IMR-90 (cell line): ENCODE data around the gene COLEC12. TPM values are rescaled to one million over a fixed set of nuclear protein-coding genes. Genes with fewer than 3 reads are reported as not detected.

Source experiments
- ATAC-seq: fragments of 200-7000 bp; cut with Tn5 transposase; 2 replicates; pipeline ENCODE4 v1.9.1; 2020; ENCODE audit warnings: low read depth, mild to moderate bottlenecking, moderate library complexity
- BruUV-seq: library from RNA; stranded (reverse); fragments of 400-500 nt; replicated peaks from 2 replicates; lab custom pipeline; 2021; lab: Mats Ljungman, UMichigan
- CTCF ChIA-PET: fragments of 300-600 bp; formaldehyde crosslinking; extraction: SDS; loops from one replicate; lab custom pipeline; 2021; ENCODE audit warnings: antibody characterized with exemption; lab: Yijun Ruan, JAX
- POLR2A ChIA-PET: fragments of 300-600 bp; sonication (Branson Sonifier 250); formaldehyde crosslinking; loops from one replicate; lab custom pipeline; 2022; ENCODE audit warnings: antibody characterized with exemption; ENCODE audit not compliant: unreplicated experiment; lab: Charles Lee
- DNase-seq: peaks from one replicate; pipeline ENCODE4 v3.0.0; 2013
- H2AFZ ChIP-seq: replicated peaks from 2 replicates; pipeline ENCODE3; 2013; ENCODE audit warnings: low read length, mild to moderate bottlenecking; ENCODE audit not compliant: poor library complexity
- H2AK5ac ChIP-seq: 2 replicates; pipeline ENCODE4 v1.6.1; 2013; ENCODE audit warnings: low read depth, low read length, inconsistent platforms
- H2AK9ac ChIP-seq: replicated peaks from 2 replicates; pipeline ENCODE3; 2013; ENCODE audit warnings: mild to moderate bottlenecking, low read depth, low read length, moderate library complexity; ENCODE audit not compliant: poor library complexity
- H2BK120ac ChIP-seq: 2 replicates; pipeline ENCODE4 v1.6.1; 2013; ENCODE audit warnings: low read depth, low read length, inconsistent platforms
- H2BK15ac ChIP-seq: 3 replicates; pipeline ENCODE4 v1.6.1; 2013; ENCODE audit warnings: low read depth, low read length, inconsistent platforms
- H2BK20ac ChIP-seq: 2 replicates; pipeline ENCODE4 v1.6.1; 2013; ENCODE audit warnings: low read depth, mild to moderate bottlenecking, inconsistent platforms, low read length, moderate library complexity
- H2BK5ac ChIP-seq: 2 replicates; pipeline ENCODE4 v1.6.1; 2013; ENCODE audit warnings: mild to moderate bottlenecking, low read depth, low read length, inconsistent platforms; ENCODE audit not compliant: poor library complexity, severe bottlenecking
- H3K14ac ChIP-seq: replicated peaks from 2 replicates; pipeline ENCODE4 v1.6.1; 2013; ENCODE audit warnings: low read depth, low read length, inconsistent platforms
- H3K18ac ChIP-seq: 2 replicates; pipeline ENCODE4 v1.6.1; 2013; ENCODE audit warnings: low read depth, low read length, control low read depth
- H3K23ac ChIP-seq: 2 replicates; pipeline ENCODE4 v1.6.1; 2013; ENCODE audit warnings: low read depth, low read length, inconsistent platforms
- H3K27ac ChIP-seq: 2 replicates; pipeline ENCODE4 v1.5.1; 2013; ENCODE audit warnings: mild to moderate bottlenecking, control low read depth, low read length; ENCODE audit not compliant: insufficient read depth
- H3K27me3 ChIP-seq: 2 replicates; pipeline ENCODE4 v1.6.1; 2013; ENCODE audit warnings: low read length; ENCODE audit not compliant: control insufficient read depth, insufficient read depth
- H3K36me3 ChIP-seq: 2 replicates; pipeline ENCODE4 v1.6.1; 2013; ENCODE audit warnings: low read length, mixed read lengths; ENCODE audit not compliant: control insufficient read depth, insufficient read depth
- H3K4ac ChIP-seq: 2 replicates; pipeline ENCODE4 v1.6.1; 2013; ENCODE audit warnings: low read depth, low read length, inconsistent platforms
- H3K4me1 ChIP-seq: 2 replicates; pipeline ENCODE4 v1.6.1; 2013; ENCODE audit warnings: low read length, mixed read lengths; ENCODE audit not compliant: control insufficient read depth, insufficient read depth
- H3K4me2 ChIP-seq: 2 replicates; pipeline ENCODE4 v1.6.1; 2013; ENCODE audit warnings: low read depth, mild to moderate bottlenecking, control low read depth, low read length, moderate library complexity
- H3K4me3 ChIP-seq: 2 replicates; pipeline ENCODE4 v1.5.1; 2013; ENCODE audit warnings: low read depth, mild to moderate bottlenecking, control low read depth, low read length, moderate library complexity; ENCODE audit not compliant: insufficient read depth
- H3K56ac ChIP-seq: 2 replicates; pipeline ENCODE4 v1.6.1; 2013; ENCODE audit warnings: low read length, inconsistent platforms; ENCODE audit not compliant: insufficient read depth; ENCODE audit errors: extremely low read depth
- H3K79me1 ChIP-seq, 2 experiments: 2 replicates each; pipeline ENCODE4 v1.6.1; 2013; ENCODE audit warnings: low read length in 2 of 2, inconsistent platforms in 1 of 2, low read depth in 1 of 2
- H3K9ac ChIP-seq: 2 replicates; pipeline ENCODE4 v1.6.1; 2013; ENCODE audit warnings: low read depth, low read length, control low read depth
- H3K9me1 ChIP-seq: 2 replicates; pipeline ENCODE4 v1.6.1; 2013; ENCODE audit warnings: low read length, inconsistent platforms; ENCODE audit not compliant: insufficient read depth
- H3K9me3 ChIP-seq: 2 replicates; pipeline ENCODE4 v1.6.1; 2013; ENCODE audit warnings: low read length; ENCODE audit not compliant: control insufficient read depth, insufficient read depth
- H4K20me1 ChIP-seq: 2 replicates; pipeline ENCODE4 v1.6.1; 2013; ENCODE audit warnings: low read length, inconsistent platforms; ENCODE audit not compliant: insufficient read depth
- H4K5ac ChIP-seq: 2 replicates; pipeline ENCODE4 v1.6.1; 2013; ENCODE audit warnings: mild to moderate bottlenecking, low read depth, low read length, control low read depth
- H4K8ac ChIP-seq, 2 experiments: 2 replicates each; pipeline ENCODE4 v1.6.1; 2013; ENCODE audit warnings: low read depth in 2 of 2, low read length in 2 of 2, control low read depth in 1 of 2, inconsistent platforms in 1 of 2
- H4K91ac ChIP-seq: 2 replicates; pipeline ENCODE4 v1.6.1; 2013; ENCODE audit warnings: low read depth, low read length, inconsistent platforms; ENCODE audit not compliant: insufficient read depth
- SMC3 ChIP-seq: fragments of 150-350 bp; IDR thresholded peaks from 2 replicates; pipeline ENCODE4 v1.6.1; 2016; ENCODE audit warnings: low read depth, mild to moderate bottlenecking, antibody characterized with exemption, low read length, moderate library complexity
- WGBS, 2 experiments: methylation state at CpG; one replicate each; pipeline versions ENCODE4 v1.1.5 to v1.1.7; 2013; ENCODE audit warnings: missing lambda C conversion rate in 2 of 2; ENCODE audit not compliant: insufficient read length in 1 of 2; ENCODE audit errors: extremely low coverage in 2 of 2; 5-methylcytosine and 5-hydroxymethylcytosine counted together
- dilution Hi-C: fragments of 300-500 bp; cut with HindIII; formaldehyde crosslinking; loops from one replicate; pipeline ENCODE4 v1.14.3; 2018; ENCODE audit warnings: low sequenced_read_pairs; ENCODE audit not compliant: unreplicated experiment
- in situ Hi-C: fragments of 300-500 bp; cut with MboI; formaldehyde crosslinking; loops from 3 replicates; pipeline ENCODE4 v1.14.3; 2019; ENCODE audit warnings: low sequenced_read_pairs, inconsistent platforms, mixed read lengths
- intact Hi-C: fragments of 100-400 bp; cut with micrococcal nuclease; formaldehyde crosslinking; loops from 2 replicates; pipeline ENCODE4 v1.10.0; 2022
- polyA plus RNA-seq, 3 experiments: library from polyadenylated mRNA; depleted of rRNA; stranded (reverse); fragments of >200 nt; gene quantifications; 2 replicates each; pipeline ENCODE4 v1.2.3, GENCODE V29; 2012; ENCODE audit warnings: low replicate concordance in 1 of 3
- total RNA-seq: library from RNA; depleted of rRNA; stranded (reverse); fragments of >200 nt; gene quantifications from 2 replicates; pipeline ENCODE4 v1.2.3, GENCODE V29; 2012

Gene COLEC12
- total and polyA plus RNA-seq, 2 of the 4 experiments (the other 2 are of a cell fraction): 1.0 to 2.3 TPM

GRCh38 chr18:460791-461190, 39.7 kb downstream of the COLEC12 start:
- dilution Hi-C loops (no loop called here), in situ Hi-C loops (no loop called here)
- CTCF ChIA-PET: no interaction called here

More at GRCh38 chr18:460791-461190, 39.7 kb downstream of the COLEC12 start:
- Histone ChIP-seq H2AK9ac (no peak overlapping the region), H4K8ac (no peak overlapping the region), H3K4me2 (no peak overlapping the region), H2BK20ac (no peak overlapping the region), H2AK5ac (no peak overlapping the region), H3K27ac (no peak overlapping the region), H3K9me1 (0 out of 2 replicates have a peak, but pooled peaks cover 3% of the 10 kb centered on the region), H3K9ac (no peak overlapping the region), H3K23ac (no peak overlapping the region), H4K20me1 (no peaks in the 10 kb centered on the region), H3K36me3 (no peaks in the 10 kb centered on the region), H2BK15ac (no peak overlapping the region), H3K27me3 (peaks cover 4% of the 10 kb centered on the region; the same call in 1 of the 2 replicates), H3K79me1 (no peaks in the 10 kb centered on the region), H3K4me1 (peaks cover 15% of the 10 kb centered on the region), H2AFZ (no peak overlapping the region), H4K5ac (no peak overlapping the region), H3K4ac (no peak overlapping the region), H3K4me3 (no peak overlapping the region), H3K56ac (no peak overlapping the region), H3K18ac (no peak overlapping the region), H4K91ac (no peak overlapping the region), H3K14ac (no peak overlapping the region), H2BK120ac (no peak overlapping the region), H3K9me3 (no peaks in the 10 kb centered on the region), H2BK5ac (no peak overlapping the region)
- TF ChIP-seq SMC3: no peak
- intact Hi-C loops: no loop called here
- POLR2A ChIA-PET: no interaction called here
- DNase-seq (no peak), ATAC-seq (no peak)
- no CpG with 5 or more reads among the region's 6 CpGs for WGBS, 2 experiments
- BruUV-seq: no TSS peak
